Karpas-422 (cell line): ENCODE results near the gene PIK3R5. TPM values are rescaled to one million over a fixed set of nuclear protein-coding genes. Genes with fewer than 3 reads are reported as not detected.

Experiments used
- DNase-seq: peaks from one replicate; pipeline ENCODE4 v3.0.0-alpha.2; 2015
- H2AFZ ChIP-seq: fragments of 200-600 bp; sonication (generic); 2 replicates; pipeline ENCODE4 v1.6.1; 2014; ENCODE audit warnings: antibody characterized with exemption, low read length, mixed read lengths
- H3K27ac ChIP-seq: fragments of 200-600 bp; sonication (generic); 2 replicates; pipeline ENCODE4 v1.5.1; 2014; ENCODE audit warnings: mild to moderate bottlenecking, low read length, moderate library complexity
- H3K27me3 ChIP-seq: fragments of 200-600 bp; sonication (generic); 2 replicates; pipeline ENCODE4 v1.6.1; 2014; ENCODE audit warnings: low read length, mixed read lengths
- H3K36me3 ChIP-seq: fragments of 200-600 bp; sonication (generic); 2 replicates; pipeline ENCODE4 v1.6.1; 2014; ENCODE audit warnings: low read length, mixed read lengths; ENCODE audit not compliant: insufficient read depth
- H3K4me1 ChIP-seq: fragments of 200-600 bp; sonication (generic); 2 replicates; pipeline ENCODE4 v1.6.1; 2014; ENCODE audit warnings: mild to moderate bottlenecking, low read length, mixed read lengths
- H3K4me2 ChIP-seq: fragments of 200-600 bp; sonication (generic); 2 replicates; pipeline ENCODE4 v1.6.1; 2014; ENCODE audit warnings: low read length, low read depth, mild to moderate bottlenecking; ENCODE audit not compliant: poor library complexity, severe bottlenecking
- H3K4me3 ChIP-seq: fragments of 200-600 bp; sonication (generic); 2 replicates; pipeline ENCODE4 v1.5.1; 2014; ENCODE audit warnings: mild to moderate bottlenecking, antibody characterized with exemption, low read length, mixed read lengths
- H3K79me2 ChIP-seq: fragments of 200-600 bp; sonication (generic); 2 replicates; pipeline ENCODE4 v1.6.1; 2014; ENCODE audit warnings: mild to moderate bottlenecking, low read length, mixed read lengths
- H3K9ac ChIP-seq: fragments of 200-600 bp; sonication (generic); 2 replicates; pipeline ENCODE4 v1.6.0; 2014; ENCODE audit warnings: low read length
- H3K9me2 ChIP-seq: fragments of 200-600 bp; sonication (generic), shearing (Covaris generic); replicated peaks from 2 replicates; pipeline ENCODE4 v1.6.0; 2014; ENCODE audit warnings: mild to moderate bottlenecking, low read length, moderate library complexity; ENCODE audit not compliant: insufficient read depth
- H3K9me3 ChIP-seq: fragments of 300-700, 200-600 bp; sonication (generic); 2 replicates; pipeline ENCODE4 v1.6.1; 2014; ENCODE audit warnings: low read length, mixed read lengths
- H4K20me1 ChIP-seq: fragments of 200-600 bp; sonication (generic); 2 replicates; pipeline ENCODE4 v1.6.1; 2014; ENCODE audit warnings: mild to moderate bottlenecking, antibody characterized with exemption, low read length, low read depth; ENCODE audit not compliant: insufficient read depth
- total RNA-seq: library from RNA; depleted of rRNA; stranded (reverse); fragments of >200 nt; shearing (Covaris generic); gene quantifications from 2 replicates; pipeline ENCODE4 v1.2.3, GENCODE V29; 2014; ENCODE audit warnings: low replicate concordance

The PIK3R5 gene
- total RNA-seq, 1 experiment from 2014 or later = not detected

- Histone ChIP-seq H3K27me3 (no peaks in the 10 kb centered on the region), H3K4me2 (no peak overlapping the region), H3K27ac (no peak overlapping the region), H3K9me3 (no peaks in the 10 kb centered on the region), H3K4me3 (no peak overlapping the region), H3K4me1 (no peaks in the 10 kb centered on the region), H3K9me2 (no peaks in the 10 kb centered on the region), H3K36me3 (no peaks in the 10 kb centered on the region), H4K20me1 (no peaks in the 10 kb centered on the region), H2AFZ (no peak overlapping the region), H3K79me2 (no peaks in the 10 kb centered on the region), H3K9ac (no peak overlapping the region)
- peak; percentile 56 for DNase-seq
Observed at GRCh38 chr17:8846768-8847211, 118.7 kb downstream of the PIK3R5 start.

GRCh38 chr17:8844229-8845218 is 121.0 kb downstream of the PIK3R5 start:
- Histone ChIP-seq H3K9ac (no peak overlapping the region), H3K79me2 (no peaks in the 10 kb centered on the region), H3K4me1 (no peaks in the 10 kb centered on the region), H3K27ac (no peak overlapping the region), H2AFZ (no peak overlapping the region), H3K9me2 (no peaks in the 10 kb centered on the region), H3K27me3 (no peaks in the 10 kb centered on the region), H4K20me1 (no peaks in the 10 kb centered on the region), H3K4me3 (no peak overlapping the region), H3K36me3 (no peaks in the 10 kb centered on the region), H3K4me2 (no peak overlapping the region), H3K9me3 (no peaks in the 10 kb centered on the region)
- no peak for DNase-seq

- H3K79me2 ChIP-seq = no peaks in the 10 kb centered on the region
- no peak overlapping the region for H3K27ac ChIP-seq
- H4K20me1 ChIP-seq = no peaks in the 10 kb centered on the region
- no peak overlapping the region for H3K4me3 ChIP-seq
- H3K9me3 ChIP-seq = no peaks in the 10 kb centered on the region
- H3K27me3 ChIP-seq = no peaks in the 10 kb centered on the region
- H3K9me2 ChIP-seq = no peaks in the 10 kb centered on the region
- DNase-seq = no peak
- no peak overlapping the region for H3K9ac ChIP-seq
- H3K4me2 ChIP-seq = no peak overlapping the region
- H3K36me3 ChIP-seq = no peaks in the 10 kb centered on the region
- H3K4me1 ChIP-seq = no peaks in the 10 kb centered on the region
- H2AFZ ChIP-seq = no peak overlapping the region
Observed at GRCh38 chr17:8843344-8843743, 122.2 kb downstream of the PIK3R5 start.

- no peak overlapping the region for H3K4me3 ChIP-seq
- no peak overlapping the region for H3K27ac ChIP-seq
- no peaks in the 10 kb centered on the region for H3K9me3 ChIP-seq
- H3K9ac ChIP-seq = no peak overlapping the region
- H3K4me1 ChIP-seq = no peaks in the 10 kb centered on the region
- H3K79me2 ChIP-seq = no peaks in the 10 kb centered on the region
- H4K20me1 ChIP-seq = no peaks in the 10 kb centered on the region
- DNase-seq = no peak
- H3K36me3 ChIP-seq = no peaks in the 10 kb centered on the region
- H3K9me2 ChIP-seq = no peaks in the 10 kb centered on the region
- no peak overlapping the region for H3K4me2 ChIP-seq
- no peaks in the 10 kb centered on the region for H3K27me3 ChIP-seq
- no peak overlapping the region for H2AFZ ChIP-seq
Observed at GRCh38 chr17:8841844-8842243, 123.7 kb downstream of the PIK3R5 start.

- Histone ChIP-seq H3K36me3 (no peaks in the 10 kb centered on the region), H3K9me2 (no peaks in the 10 kb centered on the region), H3K27me3 (no peaks in the 10 kb centered on the region), H3K4me1 (no peaks in the 10 kb centered on the region), H3K79me2 (no peaks in the 10 kb centered on the region), H3K9me3 (no peaks in the 10 kb centered on the region), H3K9ac (no peak overlapping the region), H3K4me3 (no peak overlapping the region), H3K4me2 (no peak overlapping the region), H3K27ac (no peak overlapping the region), H4K20me1 (no peaks in the 10 kb centered on the region), H2AFZ (no peak overlapping the region)
- DNase-seq = no peak
Observed at GRCh38 chr17:8839410-8839935, 126.0 kb downstream of the PIK3R5 start.

GRCh38 chr17:8838551-8839095 is 126.9 kb downstream of the PIK3R5 start:
- Histone ChIP-seq H3K27ac (no peak overlapping the region), H3K27me3 (no peaks in the 10 kb centered on the region), H3K9ac (no peak overlapping the region), H4K20me1 (no peaks in the 10 kb centered on the region), H2AFZ (no peak overlapping the region), H3K9me3 (no peaks in the 10 kb centered on the region), H3K4me1 (no peaks in the 10 kb centered on the region), H3K36me3 (no peaks in the 10 kb centered on the region), H3K4me3 (no peak overlapping the region), H3K79me2 (no peaks in the 10 kb centered on the region), H3K4me2 (no peak overlapping the region), H3K9me2 (no peaks in the 10 kb centered on the region)
- DNase-seq = no peak

- Histone ChIP-seq H3K4me3 (no peak overlapping the region), H3K9me3 (no peaks in the 10 kb centered on the region), H3K4me1 (no peaks in the 10 kb centered on the region), H3K9ac (no peak overlapping the region), H2AFZ (no peak overlapping the region), H3K27ac (no peak overlapping the region), H3K79me2 (no peaks in the 10 kb centered on the region), H3K36me3 (no peaks in the 10 kb centered on the region), H3K9me2 (no peaks in the 10 kb centered on the region), H3K4me2 (no peak overlapping the region), H4K20me1 (no peaks in the 10 kb centered on the region), H3K27me3 (no peaks in the 10 kb centered on the region)
- DNase-seq = no peak
Observed at GRCh38 chr17:8837563-8838075, 127.9 kb downstream of the PIK3R5 start.
